Ramos (cell line): ENCODE data around the gene SLC7A10.
"Not testable (repeated sequence)": the region's sequence is repeated elsewhere in the genome, so short reads cannot be mapped to it uniquely, and the experiment has no call there.

Source experiments
- in situ Hi-C: fragments of 300-500 bp; cut with MboI; formaldehyde crosslinking; loops from one replicate; pipeline ENCODE4 v1.14.3; 2022; ENCODE audit warnings: low sequenced_read_pairs; ENCODE audit not compliant: unreplicated experiment

SLC7A10 gene

DNA sequence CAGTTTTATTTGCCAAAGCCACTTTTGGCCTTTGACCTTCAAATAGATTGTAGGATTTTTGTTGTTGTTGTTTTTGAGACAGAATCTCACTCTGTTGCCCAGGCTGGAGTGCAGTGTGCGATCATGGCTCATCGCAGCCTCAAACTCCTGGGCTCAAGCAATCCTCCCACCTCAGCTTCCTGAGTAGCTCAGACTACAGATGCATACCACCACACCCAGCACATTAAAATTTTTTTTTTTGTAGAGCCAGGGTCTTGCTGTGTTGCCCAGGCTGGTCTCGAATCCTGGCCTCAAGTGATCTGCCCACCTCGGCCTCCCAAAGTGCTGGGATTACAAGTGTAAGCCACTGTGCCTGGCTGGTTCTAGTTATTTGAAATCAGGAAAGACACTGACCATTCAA, 34.6 kb downstream of the SLC7A10 start:
- in situ Hi-C loops: not testable (repeated sequence)

DNA sequence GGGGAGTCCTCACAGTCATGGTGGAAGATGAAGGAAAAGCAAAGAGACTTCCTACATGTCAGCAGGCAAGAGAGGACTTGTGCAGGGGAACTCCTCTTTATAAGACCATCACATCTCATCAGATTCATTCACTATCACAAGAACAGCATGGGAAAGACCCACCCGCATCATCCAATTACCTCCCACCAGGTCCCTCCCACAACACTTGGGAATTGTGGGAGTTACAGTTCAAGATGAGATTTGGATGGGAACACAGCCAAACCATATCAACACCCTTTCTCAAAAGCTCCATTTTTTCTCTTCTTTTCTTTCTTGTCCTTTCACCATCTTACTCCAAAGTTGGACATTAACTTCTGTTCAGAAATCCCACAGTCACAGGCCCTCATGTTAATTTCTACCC, 36.2 kb downstream of the SLC7A10 start:
- in situ Hi-C loops: no loop called here

DNA sequence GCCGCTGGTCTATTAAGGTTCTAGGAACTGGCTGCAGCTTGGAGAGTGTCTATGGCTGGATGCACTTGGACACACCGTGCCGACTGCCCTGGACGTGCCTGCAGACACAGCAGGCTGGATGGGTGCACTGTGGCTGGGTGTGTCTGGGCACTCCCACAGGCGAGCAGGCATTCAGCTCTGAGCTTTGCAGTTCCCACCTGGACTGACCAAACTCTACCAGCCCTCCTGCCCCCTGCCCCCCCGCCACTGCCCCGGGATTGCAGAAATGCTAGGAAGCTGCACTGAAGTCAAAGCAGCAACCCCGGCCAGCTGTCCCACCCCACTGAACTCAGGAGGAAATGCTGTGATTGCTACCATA, 38.5 kb downstream of the SLC7A10 start:
- in situ Hi-C loops: no loop called here

DNA sequence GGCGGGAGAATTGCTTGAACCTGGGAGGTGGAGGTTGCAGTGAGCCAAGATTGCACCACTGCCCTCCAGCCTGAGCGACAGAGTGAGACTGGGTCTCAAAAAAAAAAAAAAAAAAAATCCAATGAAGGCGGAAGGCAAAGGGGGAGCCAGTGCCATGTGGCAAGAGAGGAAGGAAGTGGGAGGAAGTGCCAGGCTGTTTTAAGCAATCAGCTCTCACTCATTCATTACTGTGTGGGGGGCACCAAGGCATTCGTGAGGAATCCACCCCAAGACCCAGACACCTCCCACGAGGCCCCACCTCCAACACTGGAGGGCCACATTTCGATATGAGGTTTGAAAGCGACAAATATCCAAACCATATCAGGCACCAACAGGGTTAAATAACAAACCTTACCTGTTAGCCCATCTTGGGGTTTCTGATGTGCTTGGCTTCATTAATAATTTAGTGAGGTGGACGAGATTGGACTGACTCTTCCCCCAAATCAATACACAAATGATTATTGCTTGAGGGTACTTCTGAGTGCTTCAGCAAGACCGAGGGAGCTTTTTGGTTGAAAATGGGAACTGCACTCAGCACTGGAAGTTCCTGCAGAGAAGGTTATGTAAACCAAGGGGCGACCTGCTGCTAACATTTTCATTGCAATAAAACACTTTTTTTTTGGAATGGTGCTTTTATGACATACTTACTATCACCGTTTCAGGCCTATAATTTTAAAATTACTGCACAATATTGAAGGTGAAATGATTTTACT, 39.0 kb downstream of the SLC7A10 start:
- in situ Hi-C loops: no loop called here

DNA sequence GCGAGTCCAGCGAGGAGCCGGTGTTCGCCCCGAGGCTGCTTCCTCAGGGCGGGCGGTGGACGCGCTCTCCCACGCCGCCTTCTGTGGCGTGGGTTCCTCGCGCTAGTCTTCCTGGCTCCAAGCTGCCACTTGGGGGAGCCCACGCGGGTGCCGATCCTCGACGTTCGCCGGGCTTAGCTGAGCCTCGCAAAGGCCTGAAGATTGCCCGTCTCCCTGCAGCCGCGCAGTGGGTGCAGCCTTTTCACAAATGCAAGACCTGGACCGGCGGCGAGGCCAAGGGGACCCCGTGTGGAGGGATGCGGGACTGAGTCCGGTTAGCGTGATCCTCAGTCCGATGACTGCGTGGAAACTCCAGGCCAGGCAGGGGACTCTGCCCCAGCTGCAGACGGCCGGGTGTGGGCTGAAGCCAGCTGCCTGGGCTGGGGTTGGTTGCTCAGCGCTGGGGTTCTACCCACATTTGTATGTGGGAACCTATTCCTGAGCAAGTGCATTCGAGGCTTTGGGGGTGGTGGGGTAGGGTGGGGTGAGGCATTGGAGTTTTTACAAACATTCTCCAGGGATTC, 48.2 kb downstream of the SLC7A10 start:
- in situ Hi-C loops: no loop called here

DNA sequence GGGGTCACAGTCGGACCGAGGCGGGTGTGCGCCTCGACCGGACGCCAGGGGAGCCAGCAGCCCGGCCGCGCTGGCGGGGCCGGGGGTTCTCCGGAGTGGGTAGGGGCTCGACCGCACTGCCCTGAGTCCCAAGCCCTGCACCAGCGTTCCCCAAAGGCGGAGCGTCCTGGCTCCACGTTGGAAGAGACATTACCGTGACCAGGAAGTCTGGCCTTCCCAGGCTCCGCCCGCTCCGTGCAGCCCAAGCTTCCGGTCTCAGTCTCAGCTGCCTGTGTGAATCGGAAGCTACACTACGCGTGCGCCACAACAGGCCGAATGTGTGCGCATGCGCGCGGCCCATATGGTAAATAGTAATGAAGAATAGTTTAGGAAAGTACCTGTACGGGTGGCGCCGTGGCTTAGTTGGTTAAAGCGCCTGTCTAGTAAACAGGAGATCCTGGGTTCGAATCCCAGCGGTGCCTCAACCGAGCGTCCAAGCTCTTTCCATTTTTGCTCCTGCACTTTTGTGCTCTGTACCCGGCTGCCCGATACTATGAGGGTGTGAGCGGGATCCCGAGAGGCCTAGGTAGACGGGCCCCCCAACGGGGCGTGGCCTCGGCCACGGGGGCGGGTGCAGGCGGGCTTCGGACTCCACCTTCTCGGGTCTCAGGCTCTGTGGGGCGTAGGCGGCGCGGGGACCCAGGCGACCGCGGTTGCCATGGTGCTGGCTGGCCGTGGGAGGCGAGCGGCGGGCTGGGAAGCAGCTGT, 48.8 kb downstream of the SLC7A10 start:
- in situ Hi-C loops: no loop called here

DNA sequence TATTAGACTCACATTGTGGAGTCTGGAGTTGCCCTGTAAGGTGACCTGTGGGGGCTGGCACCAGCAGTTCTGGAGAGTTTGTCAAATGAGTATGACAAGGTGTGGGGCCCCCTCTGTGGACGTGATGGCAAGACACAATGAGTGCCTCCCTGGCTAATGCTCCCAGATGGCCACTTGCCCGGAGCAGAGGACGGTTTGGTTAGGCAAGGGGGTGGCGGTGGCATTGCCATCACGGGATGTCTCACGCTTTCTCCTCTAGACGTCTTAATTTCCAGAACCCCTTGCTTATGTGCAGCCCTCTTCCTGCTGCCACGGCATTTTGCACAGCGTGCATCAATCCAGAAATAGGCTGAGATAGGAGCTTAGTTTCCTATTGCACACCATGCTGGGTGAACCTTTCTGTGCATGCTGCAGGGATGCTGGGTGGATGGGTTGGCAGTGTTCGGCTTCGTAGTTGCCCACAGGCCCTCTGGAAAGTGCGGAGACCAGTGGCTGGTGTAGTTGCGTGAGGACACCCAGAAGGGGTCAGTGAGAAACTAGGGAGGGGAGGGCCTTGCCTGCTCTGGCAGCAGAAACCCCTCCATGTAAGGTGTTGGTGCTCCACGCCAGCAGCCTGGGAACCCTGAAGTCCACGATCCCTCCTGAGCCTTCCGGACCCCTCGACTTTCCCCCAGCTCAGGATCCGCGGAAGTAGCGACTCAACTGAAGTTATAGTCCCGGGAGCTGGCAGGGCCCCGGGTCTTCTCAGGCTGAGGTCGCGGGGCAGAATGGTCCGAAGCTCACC, 49.6 kb downstream of the SLC7A10 start:
- in situ Hi-C loops: no loop called here

DNA sequence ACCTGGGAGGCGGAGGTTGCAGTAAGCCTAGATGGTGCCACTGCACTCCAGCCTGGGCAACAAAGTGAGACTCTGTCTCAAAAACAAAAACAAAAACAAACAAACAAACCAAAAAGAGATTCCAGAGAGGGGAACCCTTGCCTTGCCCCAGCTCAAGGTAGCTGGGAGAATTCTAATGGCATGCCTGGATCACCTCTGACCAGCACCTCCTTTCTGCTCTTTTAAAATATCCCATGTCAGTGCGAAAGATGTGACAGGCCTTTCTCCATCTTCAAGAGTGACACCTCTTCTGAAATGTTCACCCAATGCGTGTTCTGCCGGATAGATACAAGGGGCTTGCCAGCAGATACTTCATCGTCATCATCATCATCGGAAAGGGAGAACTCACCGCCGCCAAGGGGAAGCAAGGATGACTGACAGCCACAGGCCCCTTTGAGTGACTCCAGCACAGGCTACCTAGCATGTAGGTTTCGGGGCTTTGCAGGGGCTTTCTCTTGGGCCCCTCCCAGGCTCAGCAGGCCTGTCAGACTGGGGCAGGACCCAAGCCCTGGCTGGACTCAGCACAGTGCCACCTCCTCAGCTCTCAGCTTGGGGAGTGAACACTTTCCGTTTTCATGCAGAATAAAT, 50.4 kb downstream of the SLC7A10 start:
- in situ Hi-C loops: no loop called here

DNA sequence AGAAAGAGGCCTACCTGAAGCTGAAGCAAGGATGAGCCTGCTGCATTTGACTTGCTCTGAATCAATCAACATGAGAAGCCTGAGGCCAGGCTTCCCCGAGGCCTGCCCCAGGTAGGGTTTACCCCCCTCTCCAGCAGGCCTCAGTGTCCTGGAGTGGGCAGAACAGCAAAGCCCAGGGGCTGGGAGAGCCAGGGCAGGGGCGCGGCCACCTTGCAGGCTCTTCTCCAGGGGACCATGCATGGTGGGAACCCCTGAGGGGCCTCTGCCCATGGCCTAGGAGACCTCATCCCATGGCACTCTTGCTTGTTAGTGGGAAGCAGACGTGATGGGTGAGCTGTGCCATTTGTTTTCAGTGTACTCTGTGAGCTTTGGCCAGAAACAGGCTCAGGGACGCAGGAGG, 51.5 kb downstream of the SLC7A10 start:
- in situ Hi-C loops: no loop called here

DNA sequence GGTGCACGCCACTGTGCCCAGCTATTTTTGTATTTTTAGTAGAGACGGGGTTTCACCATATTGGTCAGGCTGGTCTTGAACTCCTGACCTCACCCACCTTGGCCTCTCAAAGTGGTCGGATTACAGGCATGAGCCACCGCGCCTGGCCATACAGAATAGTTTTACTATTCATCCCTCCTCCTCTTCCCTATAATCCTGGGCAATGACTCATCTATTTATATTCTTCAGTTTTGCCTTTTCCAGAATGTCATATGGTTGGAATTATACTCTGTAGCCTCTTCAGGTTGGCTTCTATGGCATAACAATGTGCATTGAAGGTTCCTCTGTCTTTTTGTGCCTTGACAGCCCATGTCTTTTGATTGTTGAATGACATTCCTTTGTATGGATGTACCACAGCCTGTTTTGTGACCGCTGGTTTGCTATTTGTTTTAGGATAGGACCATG, 53.7 kb downstream of the SLC7A10 start:
- in situ Hi-C loops: no loop called here

DNA sequence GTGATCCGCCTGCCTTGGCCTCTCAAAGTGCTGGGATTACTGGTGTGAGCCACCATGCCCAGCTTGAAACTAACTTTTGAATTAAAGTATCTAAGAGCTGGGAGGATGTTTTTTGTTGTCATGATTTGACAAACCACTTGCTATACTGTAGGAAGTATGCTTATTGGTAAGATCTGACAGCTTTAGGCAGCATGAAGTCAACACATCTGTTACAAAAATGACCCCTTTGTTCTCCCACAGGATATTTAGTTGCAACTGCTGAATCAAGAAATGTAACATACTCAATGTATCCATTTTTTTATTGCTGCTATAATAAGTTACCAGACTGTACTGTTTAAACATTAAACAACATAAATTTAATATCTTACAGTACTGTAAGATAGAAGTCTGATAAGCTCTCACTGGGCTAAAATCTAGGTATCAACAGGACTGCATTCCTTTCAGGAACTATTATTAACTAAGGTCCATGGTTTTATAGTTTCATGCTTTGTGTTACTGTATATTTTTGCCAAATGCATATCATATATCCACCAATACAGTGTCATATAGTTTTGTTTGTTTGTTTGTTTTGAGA, 54.3 kb downstream of the SLC7A10 start:
- in situ Hi-C loops: no loop called here

DNA sequence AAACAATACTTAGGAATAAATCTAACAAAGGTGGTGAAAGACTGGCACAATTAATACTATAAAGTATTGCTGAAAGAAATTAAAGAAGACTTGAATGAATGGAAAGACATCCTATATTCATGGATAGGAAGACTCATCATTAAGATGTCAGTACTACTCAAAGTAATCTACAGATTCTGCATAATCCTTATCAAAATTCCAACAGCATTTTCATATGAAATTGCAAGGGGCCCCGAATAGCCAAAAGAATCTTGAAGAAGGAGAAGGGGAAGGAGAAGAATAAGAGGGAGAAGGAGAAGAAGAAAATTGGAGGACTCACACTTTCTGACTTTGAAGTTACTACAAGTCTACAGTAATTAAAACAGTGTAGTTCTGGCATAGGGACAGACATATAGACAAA, 57.1 kb downstream of the SLC7A10 start:
- in situ Hi-C loops: no loop called here

DNA sequence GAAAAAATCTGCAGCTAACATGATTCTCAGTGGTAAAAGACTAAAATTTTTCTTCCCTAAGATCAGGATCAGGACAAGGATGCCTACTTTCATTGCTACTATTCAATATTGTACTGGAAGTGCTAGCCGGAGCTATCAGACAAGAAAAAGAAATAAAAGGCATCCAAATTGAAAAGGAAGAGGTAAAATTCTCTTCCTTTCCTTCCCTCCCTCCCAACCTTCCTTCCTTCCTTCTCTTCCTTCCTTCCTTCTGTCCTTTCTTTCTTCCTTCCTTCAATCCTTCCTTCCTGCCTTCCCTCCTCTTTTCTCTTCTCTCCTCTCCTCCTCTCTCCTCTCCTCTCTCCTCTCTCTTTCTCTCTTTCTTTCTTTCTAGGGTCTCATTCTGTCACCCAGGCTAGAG, 58.2 kb downstream of the SLC7A10 start:
- in situ Hi-C loops: no loop called here

DNA sequence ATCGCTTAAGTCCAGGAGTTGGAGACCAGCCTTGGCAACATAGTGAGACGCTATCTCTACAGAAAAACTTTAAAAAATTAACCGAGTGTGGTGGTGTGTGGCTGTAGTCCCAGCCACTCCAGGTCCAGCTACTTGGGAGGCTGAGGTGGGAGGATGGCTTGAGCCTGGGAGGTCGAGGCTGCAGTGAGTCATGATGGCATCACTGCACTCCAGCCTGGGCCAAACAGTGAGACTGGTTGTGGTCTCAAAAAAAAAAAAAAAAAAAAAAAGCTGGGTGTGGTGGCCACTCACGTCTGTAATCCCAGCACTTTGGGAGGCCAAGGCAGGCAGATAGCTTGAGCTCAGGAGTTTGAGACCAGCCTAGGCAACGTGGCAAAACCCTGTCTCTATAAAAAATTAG, 59.6 kb downstream of the SLC7A10 start:
- in situ Hi-C loops: not testable (repeated sequence)

DNA sequence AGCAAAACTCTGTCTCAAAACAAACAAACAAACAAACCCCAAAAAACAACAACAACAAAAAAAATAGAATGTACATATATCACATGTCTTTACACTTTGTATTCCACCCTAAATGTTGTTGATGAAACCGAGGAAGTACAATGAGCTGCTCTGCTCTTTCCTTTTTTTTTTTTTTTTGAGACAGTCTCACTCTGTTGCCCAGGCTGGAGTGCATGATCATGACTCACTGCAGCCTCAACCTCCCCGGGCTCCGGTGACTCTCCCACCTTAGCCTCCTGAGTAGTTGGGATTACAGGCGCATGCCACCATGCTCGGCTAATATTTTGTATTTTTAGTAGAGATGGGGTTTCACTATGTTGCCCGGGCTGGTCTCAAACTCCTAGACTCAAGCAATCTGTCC, 62.2 kb downstream of the SLC7A10 start:
- in situ Hi-C loops: no loop called here

DNA sequence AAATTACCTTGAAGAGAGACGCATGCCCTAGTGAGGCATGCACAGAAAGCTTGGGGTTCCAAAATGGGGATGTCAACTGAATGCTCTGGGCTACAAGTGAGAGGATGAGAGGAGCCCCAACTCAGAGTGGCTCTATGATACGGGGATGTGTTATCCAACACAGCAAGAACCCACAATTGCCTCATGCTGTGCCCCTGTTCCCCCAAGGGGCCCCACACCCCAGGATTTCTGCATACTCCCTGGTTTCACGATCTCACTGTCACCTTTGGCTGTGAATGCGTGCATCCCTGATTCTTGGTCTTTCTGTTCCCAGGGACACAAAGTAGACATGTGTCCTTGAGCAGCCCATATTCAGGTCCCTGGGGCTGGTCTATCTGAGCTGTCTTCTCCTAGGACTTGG, 64.4 kb downstream of the SLC7A10 start:
- in situ Hi-C loops: no loop called here

DNA sequence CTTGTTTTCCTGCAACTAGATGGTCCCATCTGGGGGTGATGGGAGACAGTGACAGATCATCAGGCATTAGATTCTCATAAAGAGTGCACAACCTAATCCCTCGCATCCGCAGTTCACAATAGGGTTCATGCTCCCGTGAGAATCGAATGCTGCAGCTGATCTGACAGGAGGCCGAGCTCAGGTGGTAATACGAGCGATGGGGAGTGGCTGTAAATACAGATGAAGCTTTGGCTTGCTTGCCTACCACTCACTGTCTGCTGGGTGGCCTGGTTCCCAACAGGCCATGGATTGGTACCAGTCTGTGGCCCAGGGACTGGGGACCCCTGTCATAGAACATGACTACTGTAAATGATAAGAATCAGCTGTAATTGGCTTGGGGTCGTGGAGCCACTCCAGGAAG, 65.8 kb downstream of the SLC7A10 start:
- in situ Hi-C loops: no loop called here

DNA sequence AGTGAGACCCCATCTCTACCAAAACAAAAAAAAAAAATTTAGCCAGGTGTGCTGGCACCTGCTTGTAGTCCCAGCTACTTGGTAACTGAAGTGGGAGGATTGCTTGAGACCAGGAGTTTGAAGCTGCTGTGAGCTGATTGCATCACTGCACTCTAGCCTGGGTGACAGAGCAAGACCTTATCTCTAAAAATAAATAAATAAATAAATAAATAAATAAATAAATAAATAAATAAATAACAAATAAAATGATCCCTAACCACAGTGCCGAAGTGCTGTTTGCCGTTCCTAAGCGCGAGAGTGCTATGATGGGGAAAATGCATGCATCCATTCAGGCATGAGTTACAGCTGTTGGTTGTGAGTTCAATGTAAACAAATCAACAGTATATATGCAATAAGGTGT, 66.5 kb downstream of the SLC7A10 start:
- in situ Hi-C loops: no loop called here
